Measurements from ENCODE around the gene CIDEC. TPM values are rescaled to one million over a fixed set of nuclear protein-coding genes. Genes with fewer than 3 reads are reported as not detected.

Gene CIDEC
- total and polyA plus RNA-seq, 2 of the 13 experiments (the other 11 are each of a cell fraction or from before 2014, with no cell fraction given): 2.5 to 10.4 TPM

DNA sequence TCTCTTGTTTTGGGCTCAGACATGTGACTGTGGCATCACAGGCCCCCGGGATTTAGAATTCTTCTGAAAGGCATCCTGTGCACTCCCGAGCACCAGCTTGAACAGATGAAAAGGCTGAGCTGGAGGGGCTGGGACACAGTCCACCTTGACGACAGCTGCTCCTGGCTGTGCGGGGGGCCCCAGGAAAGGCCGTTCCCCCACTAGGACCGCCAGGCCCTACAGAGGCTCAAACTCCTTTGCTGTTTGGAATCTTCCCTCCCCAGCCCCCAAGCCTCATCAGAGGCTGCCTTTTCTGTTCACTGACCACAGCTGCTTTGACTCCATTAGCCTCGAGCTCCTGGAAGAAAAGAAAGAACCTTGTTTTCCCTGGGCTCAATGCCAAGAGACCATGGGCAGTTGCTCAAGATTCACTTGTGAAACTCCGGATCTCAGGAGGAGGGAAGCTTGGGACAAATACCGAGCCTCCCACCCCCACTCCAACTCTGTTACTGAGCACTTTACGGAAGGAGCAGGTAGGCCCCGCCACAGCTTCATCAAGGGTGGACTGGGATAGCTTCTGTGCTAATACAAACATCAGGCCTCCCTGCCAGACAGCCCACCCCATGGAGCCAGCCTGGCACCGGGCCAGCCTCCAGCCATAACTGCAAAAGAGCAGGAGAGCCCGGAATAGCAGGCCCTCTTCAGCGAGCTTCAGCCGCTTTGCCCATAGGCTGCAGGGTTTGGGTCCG lies 15.7 kb downstream of the CIDEC start (continued):
- TF ChIP-seq ZNF275 (CRISPR knock-in tag; IDR thresholded peaks at IDR 0.05; ENCODE audit: borderline replicate concordance) (no peak), MYNN (CRISPR knock-in tag; IDR thresholded peaks at IDR 0.05; ENCODE audit: low read depth) (peak; percentile 30; the same call in 1 of the 2 replicates), HNF4G (IDR thresholded peaks at IDR 0.05; ENCODE audit: borderline replicate concordance, low read depth, low read length) (no peak), HNF4G (CRISPR knock-in tag; IDR thresholded peaks at IDR 0.05; ENCODE audit: borderline replicate concordance, low read depth) (no peak), ZNF607 (CRISPR knock-in tag; IDR thresholded peaks at IDR 0.05; ENCODE audit: borderline replicate concordance) (no peak), TAF1 (CRISPR knock-in tag; IDR thresholded peaks at IDR 0.05) (peak; percentile 41; the same call in 1 of the 2 replicates), ZBTB39 (CRISPR knock-in tag; IDR thresholded peaks at IDR 0.05) (no peak), SKI (IDR thresholded peaks at IDR 0.05; ENCODE audit: partially characterized antibody) (no peak), ZNF556 (CRISPR knock-in tag; IDR thresholded peaks at IDR 0.05; ENCODE audit: borderline replicate concordance) (no peak), XRCC5 (optimal IDR thresholded peaks at IDR 0.05; ENCODE audit: low read length) (no peak), RNF219 (CRISPR knock-in tag; IDR thresholded peaks at IDR 0.05) (no peak), SSRP1 (CRISPR knock-in tag; IDR thresholded peaks at IDR 0.05) (no peak), PHF21A (CRISPR knock-in tag; IDR thresholded peaks at IDR 0.05) (peak; percentile 69), ZNF383 (CRISPR knock-in tag; IDR thresholded peaks at IDR 0.05; ENCODE audit: borderline replicate concordance) (no peak), ZNF317 (CRISPR knock-in tag; IDR thresholded peaks at IDR 0.05) (0 out of 2 replicates have a peak, but pooled peaks have one; percentile 43), ZSCAN31 (CRISPR knock-in tag; IDR thresholded peaks at IDR 0.05; ENCODE audit: low read depth) (peak; percentile 42; the same call in 1 of the 2 replicates)
- TF ChIP-seq, protein P1, sequence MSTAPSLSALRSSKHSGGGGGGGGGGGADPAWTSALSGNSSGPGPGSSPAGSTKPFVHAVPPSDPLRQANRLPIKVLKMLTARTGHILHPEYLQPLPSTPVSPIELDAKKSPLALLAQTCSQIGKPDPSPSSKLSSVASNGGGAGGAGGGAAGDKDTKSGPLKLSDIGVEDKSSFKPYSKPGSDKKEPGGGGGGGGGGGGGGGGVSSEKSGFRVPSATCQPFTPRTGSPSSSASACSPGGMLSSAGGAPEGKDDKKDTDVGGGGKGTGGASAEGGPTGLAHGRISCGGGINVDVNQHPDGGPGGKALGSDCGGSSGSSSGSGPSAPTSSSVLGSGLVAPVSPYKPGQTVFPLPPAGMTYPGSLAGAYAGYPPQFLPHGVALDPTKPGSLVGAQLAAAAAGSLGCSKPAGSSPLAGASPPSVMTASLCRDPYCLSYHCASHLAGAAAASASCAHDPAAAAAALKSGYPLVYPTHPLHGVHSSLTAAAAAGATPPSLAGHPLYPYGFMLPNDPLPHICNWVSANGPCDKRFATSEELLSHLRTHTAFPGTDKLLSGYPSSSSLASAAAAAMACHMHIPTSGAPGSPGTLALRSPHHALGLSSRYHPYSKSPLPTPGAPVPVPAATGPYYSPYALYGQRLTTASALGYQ (CRISPR knock-in tag; IDR thresholded peaks at IDR 0.05): peak; percentile 26; the same call in 1 of the 2 replicates
- TF ChIP-seq, protein P2, sequence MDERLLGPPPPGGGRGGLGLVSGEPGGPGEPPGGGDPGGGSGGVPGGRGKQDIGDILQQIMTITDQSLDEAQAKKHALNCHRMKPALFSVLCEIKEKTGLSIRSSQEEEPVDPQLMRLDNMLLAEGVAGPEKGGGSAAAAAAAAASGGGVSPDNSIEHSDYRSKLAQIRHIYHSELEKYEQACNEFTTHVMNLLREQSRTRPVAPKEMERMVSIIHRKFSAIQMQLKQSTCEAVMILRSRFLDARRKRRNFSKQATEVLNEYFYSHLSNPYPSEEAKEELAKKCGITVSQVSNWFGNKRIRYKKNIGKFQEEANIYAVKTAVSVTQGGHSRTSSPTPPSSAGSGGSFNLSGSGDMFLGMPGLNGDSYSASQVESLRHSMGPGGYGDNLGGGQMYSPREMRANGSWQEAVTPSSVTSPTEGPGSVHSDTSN (CRISPR knock-in tag; IDR thresholded peaks at IDR 0.05): no peak
- TF ChIP-seq, protein P3, sequence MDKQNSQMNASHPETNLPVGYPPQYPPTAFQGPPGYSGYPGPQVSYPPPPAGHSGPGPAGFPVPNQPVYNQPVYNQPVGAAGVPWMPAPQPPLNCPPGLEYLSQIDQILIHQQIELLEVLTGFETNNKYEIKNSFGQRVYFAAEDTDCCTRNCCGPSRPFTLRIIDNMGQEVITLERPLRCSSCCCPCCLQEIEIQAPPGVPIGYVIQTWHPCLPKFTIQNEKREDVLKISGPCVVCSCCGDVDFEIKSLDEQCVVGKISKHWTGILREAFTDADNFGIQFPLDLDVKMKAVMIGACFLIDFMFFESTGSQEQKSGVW (CRISPR knock-in tag; IDR thresholded peaks at IDR 0.05; ENCODE audit: borderline replicate concordance): no peak

Data from HepG2 (cell line).